Measurements from ENCODE around the gene TSPYL6. TPM values are rescaled to one million over a fixed set of nuclear protein-coding genes. Genes with fewer than 3 reads are reported as not detected.

Gene TSPYL6
- total RNA-seq, 2 donors from 2014 or later = not detected

DNA sequence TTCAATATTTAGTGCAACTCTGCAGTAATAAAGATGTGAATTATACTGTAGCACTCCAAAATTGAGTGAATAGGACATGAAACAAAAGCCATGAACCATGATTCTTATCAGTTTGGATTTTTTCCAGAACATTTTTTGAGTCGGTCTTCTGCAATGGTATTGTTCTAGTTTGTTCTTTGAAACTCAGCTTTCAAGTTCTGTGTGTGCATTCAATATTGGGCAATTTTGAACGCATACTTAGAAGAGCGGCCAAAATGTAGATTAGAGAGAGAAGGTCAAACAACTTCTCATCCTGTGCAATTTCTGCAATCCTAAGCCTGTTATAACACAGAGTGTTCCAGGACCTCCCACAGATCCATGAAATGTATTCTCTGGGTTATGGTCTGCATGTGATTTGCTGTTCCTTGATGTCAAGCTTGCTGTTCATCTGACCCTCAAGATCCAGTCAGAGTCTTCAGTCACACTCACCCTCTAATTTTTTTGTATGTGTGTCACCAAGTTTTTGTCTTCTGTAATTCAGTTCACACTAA, 48.3 kb downstream of the TSPYL6 start:
- Histone ChIP-seq H3K4me3 (no peak overlapping the region), H3K27ac (no peak overlapping the region), H3K4me1 (no peaks in the 10 kb centered on the region), H3K36me3 (no peaks in the 10 kb centered on the region), H3K9ac (ENCODE audit: low read depth in 2 of 2, low read length in 2 of 2) (no peak overlapping the region), H3K27me3 (no peaks in the 10 kb centered on the region), H3K9me3 (no peaks in the 10 kb centered on the region)
- TF ChIP-seq, protein P1, sequence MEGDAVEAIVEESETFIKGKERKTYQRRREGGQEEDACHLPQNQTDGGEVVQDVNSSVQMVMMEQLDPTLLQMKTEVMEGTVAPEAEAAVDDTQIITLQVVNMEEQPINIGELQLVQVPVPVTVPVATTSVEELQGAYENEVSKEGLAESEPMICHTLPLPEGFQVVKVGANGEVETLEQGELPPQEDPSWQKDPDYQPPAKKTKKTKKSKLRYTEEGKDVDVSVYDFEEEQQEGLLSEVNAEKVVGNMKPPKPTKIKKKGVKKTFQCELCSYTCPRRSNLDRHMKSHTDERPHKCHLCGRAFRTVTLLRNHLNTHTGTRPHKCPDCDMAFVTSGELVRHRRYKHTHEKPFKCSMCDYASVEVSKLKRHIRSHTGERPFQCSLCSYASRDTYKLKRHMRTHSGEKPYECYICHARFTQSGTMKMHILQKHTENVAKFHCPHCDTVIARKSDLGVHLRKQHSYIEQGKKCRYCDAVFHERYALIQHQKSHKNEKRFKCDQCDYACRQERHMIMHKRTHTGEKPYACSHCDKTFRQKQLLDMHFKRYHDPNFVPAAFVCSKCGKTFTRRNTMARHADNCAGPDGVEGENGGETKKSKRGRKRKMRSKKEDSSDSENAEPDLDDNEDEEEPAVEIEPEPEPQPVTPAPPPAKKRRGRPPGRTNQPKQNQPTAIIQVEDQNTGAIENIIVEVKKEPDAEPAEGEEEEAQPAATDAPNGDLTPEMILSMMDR (IDR thresholded peaks at IDR 0.05) = no peak
- intact Hi-C loops (cut with DNase I) = no loop called here
- DNase-seq = no peak

DNA sequence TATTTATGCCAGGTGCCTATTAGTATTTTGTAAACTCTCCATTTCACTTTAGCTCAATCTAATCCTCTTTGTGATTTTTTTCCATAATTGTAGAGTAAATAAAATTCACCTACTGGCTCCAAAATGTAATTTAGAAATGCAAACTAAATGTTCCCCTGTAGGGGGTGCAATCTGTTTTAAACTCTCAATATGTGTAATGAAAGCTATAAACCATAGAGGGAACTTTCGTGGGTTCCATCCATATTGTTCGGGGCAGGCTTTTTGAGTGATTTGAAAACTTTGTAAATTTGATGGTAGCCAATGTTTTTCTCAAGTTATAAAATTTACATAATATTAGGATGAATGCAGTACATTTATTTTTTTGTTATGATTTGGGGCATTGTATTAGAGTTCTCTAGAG, 49.4 kb downstream of the TSPYL6 start:
- no peak overlapping the region for H3K4me3 ChIP-seq
- H3K9me3 ChIP-seq = no peaks in the 10 kb centered on the region
- no peak for DNase-seq
- H3K36me3 ChIP-seq = no peaks in the 10 kb centered on the region
- no peaks in the 10 kb centered on the region for H3K27me3 ChIP-seq
- TF ChIP-seq, protein P1 (IDR thresholded peaks at IDR 0.05) = peak; percentile 21
- intact Hi-C loops (cut with DNase I) = no loop called here
- H3K27ac ChIP-seq = no peak overlapping the region
- no peak overlapping the region for H3K9ac ChIP-seq (ENCODE audit: low read depth in 2 of 2, low read length in 2 of 2)
- no peaks in the 10 kb centered on the region for H3K4me1 ChIP-seq

DNA sequence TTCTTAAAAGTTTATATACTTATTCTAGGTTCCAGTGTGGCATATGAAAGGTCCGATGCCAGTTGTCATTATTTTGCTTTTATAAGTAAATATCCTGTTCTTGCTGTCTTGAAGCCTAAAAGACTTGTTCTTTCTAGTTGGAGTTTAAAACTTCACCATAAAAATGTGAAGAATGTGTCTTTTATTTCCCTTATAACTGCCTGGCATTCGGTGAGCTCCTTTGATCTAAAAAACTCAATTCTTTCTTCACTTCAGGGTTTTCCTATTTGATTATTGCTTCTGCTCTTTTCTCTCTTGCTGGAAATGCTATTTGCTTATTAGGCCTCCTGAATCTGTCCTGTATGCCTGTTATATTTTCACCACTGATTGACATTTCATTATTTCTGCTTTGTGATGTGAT, 51.6 kb downstream of the TSPYL6 start:
- no peaks in the 10 kb centered on the region for H3K27me3 ChIP-seq
- H3K9ac ChIP-seq (ENCODE audit: low read depth in 2 of 2, low read length in 2 of 2) = no peak overlapping the region
- no peak overlapping the region for H3K4me3 ChIP-seq
- intact Hi-C loops (cut with DNase I) = no loop called here
- TF ChIP-seq, protein P1 (IDR thresholded peaks at IDR 0.05) = no peak
- H3K36me3 ChIP-seq = no peaks in the 10 kb centered on the region
- H3K9me3 ChIP-seq = no peaks in the 10 kb centered on the region
- H3K4me1 ChIP-seq = no peaks in the 10 kb centered on the region
- no peak for DNase-seq
- no peak overlapping the region for H3K27ac ChIP-seq

Other genes starting within 250 kb of the TSPYL6 start
- gene ACYP2, start 140.6 kb downstream of the TSPYL6 start, total RNA-seq = 10 to 100 TPM; 13.6 to 14.1 TPM
- gene SPTBN1, start 200.1 kb upstream of the TSPYL6 start, total RNA-seq = 100 to 1,000 TPM; 325 to 338 TPM

Measured in colonic mucosa (tissue), 4 donors.